ENCODE data around the gene BEGAIN. TPM values are rescaled to one million over a fixed set of nuclear protein-coding genes. Genes with fewer than 3 reads are reported as not detected.

Gene BEGAIN
- total and polyA plus RNA-seq, 12 donors: 0.20 to 4.3 (median 0.83) TPM

DNA sequence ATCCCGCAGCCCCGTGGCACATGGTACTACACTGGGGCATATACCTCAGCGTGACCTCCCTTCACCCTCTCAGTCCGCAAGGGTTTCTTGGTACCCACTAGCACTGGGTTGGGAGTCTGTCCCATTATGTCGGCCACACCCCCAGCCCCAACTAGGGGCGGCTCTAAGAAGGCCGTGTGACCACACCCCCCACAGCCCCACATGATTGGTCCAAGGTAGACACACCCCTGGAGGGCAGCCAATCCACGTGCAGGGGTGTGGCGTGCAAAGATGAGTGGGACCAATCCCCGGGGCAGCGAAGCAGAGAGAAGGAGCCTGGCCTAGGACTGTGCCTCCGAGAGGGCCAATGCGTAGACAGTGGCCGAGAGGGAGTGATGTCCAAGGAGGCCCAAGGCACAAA is 34.6 kb upstream of the BEGAIN start:
- intact Hi-C loops (cut with DNase I): no loop called here
- H3K27ac ChIP-seq: no peak overlapping the region
- 77 to 84% methylated on average over 14 of the region's 14 CpGs for WGBS, 2 donors
- H3K4me1 ChIP-seq: peaks cover 4 to 37% (median 21%) of the 10 kb centered on the region in 9 donors
- TF ChIP-seq, protein P1, sequence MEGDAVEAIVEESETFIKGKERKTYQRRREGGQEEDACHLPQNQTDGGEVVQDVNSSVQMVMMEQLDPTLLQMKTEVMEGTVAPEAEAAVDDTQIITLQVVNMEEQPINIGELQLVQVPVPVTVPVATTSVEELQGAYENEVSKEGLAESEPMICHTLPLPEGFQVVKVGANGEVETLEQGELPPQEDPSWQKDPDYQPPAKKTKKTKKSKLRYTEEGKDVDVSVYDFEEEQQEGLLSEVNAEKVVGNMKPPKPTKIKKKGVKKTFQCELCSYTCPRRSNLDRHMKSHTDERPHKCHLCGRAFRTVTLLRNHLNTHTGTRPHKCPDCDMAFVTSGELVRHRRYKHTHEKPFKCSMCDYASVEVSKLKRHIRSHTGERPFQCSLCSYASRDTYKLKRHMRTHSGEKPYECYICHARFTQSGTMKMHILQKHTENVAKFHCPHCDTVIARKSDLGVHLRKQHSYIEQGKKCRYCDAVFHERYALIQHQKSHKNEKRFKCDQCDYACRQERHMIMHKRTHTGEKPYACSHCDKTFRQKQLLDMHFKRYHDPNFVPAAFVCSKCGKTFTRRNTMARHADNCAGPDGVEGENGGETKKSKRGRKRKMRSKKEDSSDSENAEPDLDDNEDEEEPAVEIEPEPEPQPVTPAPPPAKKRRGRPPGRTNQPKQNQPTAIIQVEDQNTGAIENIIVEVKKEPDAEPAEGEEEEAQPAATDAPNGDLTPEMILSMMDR (IDR thresholded peaks at IDR 0.05): no peak
- peaks cover 0 to 12% (median 0%) of the 10 kb centered on the region in 11 donors for H3K9me3 ChIP-seq
- H3K4me3 ChIP-seq: no peak overlapping the region
- H3K27me3 ChIP-seq: peaks cover 0 to 93% (median 65%) of the 10 kb centered on the region in 7 donors
- H3K36me3 ChIP-seq: no peaks in the 10 kb centered on the region
- DNase-seq (no peak), ATAC-seq (no peak)

DNA sequence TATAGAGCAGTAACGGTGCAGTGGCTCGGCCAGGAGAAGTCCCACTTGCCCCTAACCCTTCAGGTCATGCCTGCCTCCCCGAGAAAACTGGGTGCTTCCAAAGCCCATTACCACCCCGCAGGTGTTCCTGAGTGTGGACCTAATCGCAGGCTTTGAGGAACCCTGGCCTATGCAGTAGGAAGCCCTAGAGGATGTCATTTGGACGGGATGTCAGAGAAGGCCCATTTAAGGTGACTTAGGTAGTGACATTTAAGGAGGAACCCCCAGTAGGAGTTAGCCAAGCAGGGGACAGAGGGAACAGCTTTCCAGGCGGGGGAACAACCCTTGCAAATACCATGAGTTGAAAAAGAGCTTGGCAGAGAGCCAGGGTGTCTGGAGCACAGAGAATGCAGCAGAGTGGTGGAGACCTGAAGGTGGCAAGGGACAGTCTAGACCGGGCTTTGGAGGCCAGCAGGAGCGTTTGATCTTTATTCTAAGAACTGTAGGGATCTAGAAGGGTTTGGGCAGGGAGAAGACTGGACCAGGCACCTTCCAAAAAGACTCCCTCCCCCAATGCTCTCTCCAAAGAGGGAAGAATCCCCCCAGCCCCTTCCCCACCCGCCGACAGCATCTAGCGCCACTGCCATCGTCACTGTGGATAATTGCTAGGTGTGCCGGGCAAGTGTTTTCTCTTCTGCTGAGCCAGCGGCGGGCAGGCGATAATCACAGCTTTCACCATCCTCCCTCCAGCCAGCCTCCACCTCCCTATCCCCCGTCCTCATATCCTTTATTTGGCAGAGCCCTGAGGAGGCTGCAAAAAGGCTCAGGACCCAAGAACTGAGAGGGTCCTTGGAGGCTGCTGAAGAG is 33.3 kb upstream of the BEGAIN start:
- peaks cover 4 to 40% (median 21%) of the 10 kb centered on the region in 9 donors for H3K4me1 ChIP-seq
- 76 to 83% methylated on average over 18 of the region's 18 CpGs for WGBS, 2 donors
- H3K9me3 ChIP-seq: peaks cover 0 to 3% (median 0%) of the 10 kb centered on the region in 11 donors
- peaks cover 0 to 93% (median 56%) of the 10 kb centered on the region in 7 donors for H3K27me3 ChIP-seq
- no peaks in the 10 kb centered on the region for H3K36me3 ChIP-seq
- TF ChIP-seq, protein P1 (IDR thresholded peaks at IDR 0.05): no peak
- H3K4me3 ChIP-seq: no peak overlapping the region
- ATAC-seq: no peak
- H3K27ac ChIP-seq: no peak overlapping the region
- intact Hi-C loops (cut with DNase I): no loop called here
- no peak for DNase-seq

DNA sequence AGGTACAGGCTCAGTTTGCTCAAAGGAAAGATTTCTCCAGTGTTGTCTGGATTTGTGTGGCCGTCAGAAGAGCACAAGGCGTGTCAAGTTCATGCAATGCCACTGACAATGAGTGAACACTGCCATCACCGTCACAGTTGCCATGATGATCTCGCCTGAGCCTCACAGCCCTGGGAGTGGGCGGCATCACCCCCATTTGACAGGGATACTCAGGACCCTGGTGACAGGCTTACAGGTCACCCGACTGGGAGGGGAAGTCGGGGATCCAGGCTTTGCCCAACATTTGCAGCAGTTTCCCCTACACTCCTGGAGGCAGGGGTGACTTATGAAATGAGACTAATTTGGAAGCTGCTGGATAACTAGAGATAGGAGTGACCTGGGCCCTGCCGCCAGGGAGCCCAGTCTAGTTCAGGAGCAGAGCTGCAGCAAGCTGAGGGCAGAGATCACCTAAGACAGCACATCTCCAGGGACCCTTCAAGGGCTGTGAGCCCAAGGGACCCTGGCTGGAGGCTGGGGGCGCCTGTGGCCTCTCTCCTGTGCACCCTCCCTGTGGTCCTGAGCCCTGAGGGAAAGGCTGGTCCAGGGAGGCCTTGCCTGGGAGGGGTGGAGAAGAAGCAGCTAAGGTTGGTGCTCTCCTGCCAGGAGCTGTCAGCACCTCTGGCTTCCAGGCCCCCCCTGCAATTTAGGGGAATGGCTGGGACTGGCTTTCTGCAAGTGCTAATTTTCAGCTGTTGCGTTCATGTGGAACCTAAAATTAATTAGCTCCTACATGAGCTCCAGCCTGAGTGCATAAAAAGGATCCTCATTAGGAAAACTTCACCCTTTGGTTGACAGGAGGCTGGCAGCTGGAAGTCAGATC is 32.4 kb upstream of the BEGAIN start:
- peaks cover 0 to 87% (median 52%) of the 10 kb centered on the region in 7 donors for H3K27me3 ChIP-seq
- 89 to 90% methylated on average over 10 of the region's 10 CpGs for WGBS, 2 donors
- H3K4me3 ChIP-seq: no peak overlapping the region
- DNase-seq: no peak
- no peak overlapping the region for H3K27ac ChIP-seq
- no peak for ATAC-seq
- TF ChIP-seq, protein P1 (IDR thresholded peaks at IDR 0.05): no peak
- intact Hi-C loops (cut with DNase I): no loop called here
- H3K9me3 ChIP-seq: no peaks in the 10 kb centered on the region
- no peaks in the 10 kb centered on the region for H3K36me3 ChIP-seq
- H3K4me1 ChIP-seq: peaks cover 4 to 40% (median 21%) of the 10 kb centered on the region in 9 donors

DNA sequence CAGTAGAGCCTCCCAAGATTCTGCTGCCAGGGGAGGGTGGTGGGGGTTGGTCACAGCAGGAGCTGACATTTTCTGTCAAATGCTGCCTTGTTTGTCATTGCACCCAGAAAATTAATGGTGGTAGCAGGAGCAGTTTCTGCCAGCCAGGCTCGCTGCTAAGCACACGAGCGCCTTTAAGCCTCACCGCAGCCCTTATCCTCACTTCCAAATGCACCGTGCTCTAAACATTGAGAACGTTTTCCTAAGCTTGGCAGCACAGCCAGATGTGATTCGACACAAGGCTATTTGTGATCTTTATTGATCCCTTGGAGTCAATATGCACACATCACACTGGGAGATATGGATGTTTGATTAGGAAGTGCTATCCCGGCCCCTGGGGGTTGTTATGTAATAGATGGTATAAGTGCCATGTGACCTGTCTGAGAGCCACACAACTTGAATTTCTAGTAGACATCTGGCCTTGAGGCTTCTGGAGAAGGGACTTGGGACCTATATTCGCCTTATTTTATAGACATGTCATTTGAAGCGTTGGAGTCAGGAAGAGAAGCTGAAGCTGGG is 31.6 kb upstream of the BEGAIN start:
- peaks cover 0 to 87% (median 45%) of the 10 kb centered on the region in 7 donors for H3K27me3 ChIP-seq
- 60 to 69% methylated on average over 10 of the region's 10 CpGs for WGBS, 2 donors
- peaks cover 4 to 40% (median 21%) of the 10 kb centered on the region in 9 donors for H3K4me1 ChIP-seq
- TF ChIP-seq, protein P1 (IDR thresholded peaks at IDR 0.05): no peak
- ATAC-seq (no peak), DNase-seq (no peak)
- H3K4me3 ChIP-seq: no peak overlapping the region
- intact Hi-C loops (cut with DNase I): no loop called here
- H3K9me3 ChIP-seq: no peaks in the 10 kb centered on the region
- H3K27ac ChIP-seq: no peak overlapping the region
- H3K36me3 ChIP-seq: no peaks in the 10 kb centered on the region
